ENCODE measurements around the gene MEF2D.

MEF2D gene

DNA sequence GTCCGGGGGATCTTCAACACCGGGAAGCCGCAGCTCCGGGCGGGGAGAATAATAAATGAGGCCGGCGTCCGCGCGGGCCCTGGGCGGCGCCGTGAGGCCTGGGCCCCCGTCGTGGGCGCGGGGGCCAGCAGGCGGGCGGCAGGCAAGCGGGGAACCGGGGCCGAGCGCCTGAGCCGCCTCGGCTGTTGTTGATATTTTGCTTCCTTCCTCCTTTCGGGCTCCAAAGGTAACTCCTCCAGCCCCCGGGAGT is at the start of gene MEF2D:
TSS of gene MEF2D (minus strand) at position 233 of the 250 bp plus-strand sequence. CDS start 17,483 bp downstream, outside the sequence.
- DNase-seq (ENCODE audit: low spot score) = no peak

DNA sequence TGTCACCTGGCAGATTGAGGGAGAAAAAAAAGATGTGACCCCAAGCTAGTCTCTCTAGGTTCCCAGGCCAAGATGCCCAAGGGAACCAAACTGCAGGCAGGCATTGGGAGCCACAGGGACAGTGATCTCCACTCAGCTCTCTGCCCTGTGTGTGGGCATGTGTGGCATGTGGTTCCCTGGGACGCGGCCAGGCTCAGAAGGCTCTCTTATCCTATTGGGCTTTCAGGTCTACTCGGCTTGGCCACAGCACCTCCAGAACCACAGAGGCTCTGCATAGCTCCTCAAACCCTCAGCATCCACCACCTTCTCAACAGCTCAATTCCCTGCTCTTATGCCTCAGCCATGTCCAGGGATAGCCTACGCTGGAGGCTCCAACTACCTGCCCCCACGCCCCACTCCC is 49.8 kb upstream of the MEF2D start:
- no peak for DNase-seq (ENCODE audit: low spot score)

DNA sequence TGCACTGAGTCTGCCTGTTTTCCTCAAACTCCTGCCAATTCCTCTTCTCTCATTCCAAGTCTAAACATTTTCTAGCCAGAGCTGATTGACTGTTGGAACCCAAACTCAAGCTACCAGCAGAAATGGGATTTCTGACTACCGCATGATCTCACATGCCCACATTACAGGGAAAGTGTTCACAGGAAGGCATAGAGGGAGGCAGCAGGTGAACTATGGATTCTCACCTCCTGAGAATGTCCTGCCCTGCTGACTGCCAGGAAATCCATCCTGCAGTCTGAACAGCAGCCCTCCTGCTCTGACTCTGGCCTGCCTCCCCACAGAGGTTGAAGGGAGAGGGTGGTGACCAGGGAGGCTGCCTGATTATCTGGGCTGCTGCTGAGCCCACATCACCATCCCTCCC is 49.3 kb upstream of the MEF2D start:
- no peak for DNase-seq (ENCODE audit: low spot score)

DNA sequence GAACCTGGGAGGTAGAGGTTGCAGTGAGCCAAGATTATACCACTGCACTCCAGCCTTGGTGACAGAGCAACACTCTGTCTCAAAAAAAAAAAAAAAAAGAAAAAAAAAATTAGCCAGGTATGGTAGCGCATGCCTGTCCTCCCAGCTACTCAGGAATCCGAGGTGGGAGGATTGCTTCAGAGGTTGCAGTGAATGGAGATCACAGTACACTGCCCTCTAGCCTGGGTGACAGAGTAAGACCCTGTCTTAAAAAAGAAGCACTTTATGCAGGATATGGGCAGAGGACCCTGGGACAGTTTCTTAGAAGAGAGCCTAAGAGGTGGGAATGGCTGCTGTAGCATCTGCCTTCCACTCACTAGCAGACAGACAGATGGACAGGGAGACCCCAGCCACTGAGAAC is 48.8 kb upstream of the MEF2D start:
- DNase-seq (ENCODE audit: low spot score) = no peak

DNA sequence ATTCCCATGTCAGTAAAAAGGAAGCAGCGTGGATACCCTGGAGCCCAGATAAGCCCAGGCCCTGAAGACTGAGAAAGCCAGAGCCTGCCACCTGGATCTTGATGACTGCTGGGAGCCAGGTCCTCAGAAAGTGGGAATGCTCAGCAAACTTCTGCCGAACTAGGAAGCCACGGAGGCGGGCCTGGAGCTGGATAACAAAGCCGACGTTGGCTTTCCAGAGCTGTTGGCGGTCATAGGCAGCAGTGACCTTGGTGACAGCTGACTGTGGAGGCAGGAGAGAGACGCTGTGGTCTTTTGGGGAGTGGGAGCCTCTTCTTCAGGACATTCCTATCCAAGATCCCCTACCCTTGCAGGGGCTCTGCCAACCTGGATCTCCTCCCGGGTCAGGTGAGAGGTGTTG is 47.4 kb upstream of the MEF2D start:
- no peak for DNase-seq (ENCODE audit: low spot score)

DNA sequence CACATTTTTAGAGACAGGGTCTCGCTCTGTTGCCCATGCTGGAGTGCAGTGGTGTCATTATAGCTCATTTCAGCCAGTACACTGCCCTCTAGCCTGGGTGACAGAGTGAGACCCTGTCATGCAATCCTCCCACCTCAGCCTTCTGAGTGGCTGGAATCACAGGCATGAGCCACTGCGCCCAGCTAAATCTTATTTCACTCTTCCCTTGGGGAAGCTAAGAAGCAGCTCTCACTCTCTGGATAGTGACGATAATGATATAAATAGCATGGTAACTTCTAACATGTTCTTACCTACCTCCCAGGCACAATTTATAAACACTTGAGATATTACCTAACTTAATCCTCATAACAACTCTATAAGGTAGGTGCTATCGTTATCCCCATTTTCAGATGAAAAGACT is 46.9 kb upstream of the MEF2D start:
- DNase-seq (ENCODE audit: low spot score) = no peak

DNA sequence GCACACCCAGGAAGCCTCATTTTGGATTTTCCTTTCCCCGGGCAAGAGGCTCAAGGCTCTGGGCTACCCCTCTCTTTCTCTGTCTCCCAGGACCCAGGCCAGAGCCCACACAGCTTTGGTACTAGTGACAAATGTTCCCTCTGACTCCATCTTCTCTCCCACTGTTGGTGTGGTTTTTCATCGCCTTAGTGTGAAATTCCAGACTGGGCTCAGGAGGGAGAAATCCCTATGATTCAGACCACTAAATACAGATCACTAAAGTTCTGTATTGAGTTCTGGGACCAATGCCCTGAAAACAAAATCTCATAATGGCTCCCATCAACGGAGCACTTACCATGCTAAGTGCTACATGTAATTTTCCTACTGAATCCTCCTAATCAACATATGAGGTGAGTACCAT is 45.7 kb upstream of the MEF2D start:
- DNase-seq (ENCODE audit: low spot score) = no peak

DNA sequence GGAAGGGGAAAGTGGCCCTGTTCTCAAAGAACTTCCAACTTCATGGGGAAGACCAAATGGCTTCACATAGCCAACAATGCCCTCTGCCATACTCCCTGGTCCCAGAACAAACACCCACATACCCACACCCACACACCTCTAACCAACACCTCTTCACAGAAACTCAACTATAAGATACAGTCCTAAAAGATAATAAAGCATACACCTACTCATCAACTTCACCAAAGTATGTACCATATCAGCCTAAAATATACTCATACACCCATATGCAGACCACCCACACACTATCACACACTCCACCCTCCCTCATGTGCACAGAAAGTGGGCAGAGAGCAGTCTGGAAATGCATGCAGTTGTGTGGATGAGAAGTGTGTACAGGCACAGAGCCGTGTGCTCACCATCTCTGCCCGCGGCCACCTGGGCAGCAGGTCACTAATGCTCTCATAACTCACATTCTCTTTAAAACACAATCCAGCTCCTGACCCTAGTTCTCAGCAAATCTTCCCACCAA is 44.1 kb upstream of the MEF2D start:
- no peak for DNase-seq (ENCODE audit: low spot score)

DNA sequence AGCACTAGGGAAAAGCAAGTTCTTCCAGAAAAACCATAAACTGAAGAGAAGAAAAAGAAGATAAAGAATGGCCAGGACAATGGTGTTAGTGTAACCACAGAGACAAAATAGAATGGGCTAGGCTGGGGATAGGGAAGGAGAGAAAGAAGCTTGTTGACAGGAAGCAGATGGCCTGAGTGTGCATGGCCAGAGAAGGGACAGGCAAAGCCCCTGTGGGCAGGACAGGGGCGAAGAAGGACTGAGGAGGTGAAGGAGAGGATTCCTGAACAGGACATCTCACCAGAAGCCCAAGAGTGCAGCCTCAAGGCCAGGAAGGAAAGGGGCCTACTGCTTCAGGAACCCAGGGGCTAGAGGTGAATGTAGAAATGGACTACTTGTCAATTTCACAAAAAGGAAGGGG is 42.5 kb upstream of the MEF2D start:
- no peak for DNase-seq (ENCODE audit: low spot score)

DNA sequence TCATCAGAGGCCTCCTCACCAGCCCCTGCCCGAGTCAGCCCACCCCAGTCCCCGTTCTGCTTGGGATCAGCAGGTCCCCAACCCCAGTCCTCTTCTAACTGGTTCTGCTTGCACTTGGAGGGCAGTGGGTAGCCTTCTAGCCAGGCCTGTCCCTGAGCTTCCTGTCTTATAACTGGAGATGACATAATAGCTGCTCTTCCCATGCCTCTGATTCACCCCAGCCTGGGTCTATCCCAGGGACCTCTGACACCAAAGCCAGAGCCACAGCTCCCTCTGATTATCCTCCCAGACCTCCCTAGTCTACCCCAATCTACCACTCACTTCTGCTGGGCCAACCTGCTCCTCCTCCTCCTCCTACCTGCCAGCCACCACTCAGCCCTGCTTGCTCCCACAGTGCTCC is 40.4 kb upstream of the MEF2D start:
- no peak for DNase-seq (ENCODE audit: low spot score)

DNA sequence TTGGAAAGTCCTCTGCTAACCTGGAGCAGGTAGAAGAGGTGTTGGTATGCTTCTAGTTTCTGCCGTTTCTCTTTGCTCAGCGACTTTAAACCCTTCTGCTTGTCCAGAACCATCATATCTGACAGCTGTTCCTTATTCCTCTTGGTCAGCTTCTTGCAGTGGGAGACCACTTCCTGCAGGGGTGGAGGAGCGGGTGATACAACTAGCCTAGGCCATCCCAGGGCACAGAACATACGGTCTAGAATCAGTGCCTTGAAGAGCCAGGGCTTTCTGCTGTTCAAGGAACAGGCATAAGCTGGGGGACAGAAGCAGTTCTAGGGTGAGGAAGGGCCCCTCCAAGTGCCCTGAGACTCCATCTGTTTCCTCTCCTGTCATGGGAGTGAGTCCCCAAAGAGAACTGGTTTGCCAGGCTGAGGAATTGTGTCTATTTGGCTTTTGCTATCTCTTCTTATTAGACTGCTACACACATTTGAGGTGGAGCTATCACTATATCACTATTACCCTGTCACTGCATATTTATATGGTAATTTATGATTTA is 39.3 kb upstream of the MEF2D start:
- DNase-seq (ENCODE audit: low spot score) = no peak

DNA sequence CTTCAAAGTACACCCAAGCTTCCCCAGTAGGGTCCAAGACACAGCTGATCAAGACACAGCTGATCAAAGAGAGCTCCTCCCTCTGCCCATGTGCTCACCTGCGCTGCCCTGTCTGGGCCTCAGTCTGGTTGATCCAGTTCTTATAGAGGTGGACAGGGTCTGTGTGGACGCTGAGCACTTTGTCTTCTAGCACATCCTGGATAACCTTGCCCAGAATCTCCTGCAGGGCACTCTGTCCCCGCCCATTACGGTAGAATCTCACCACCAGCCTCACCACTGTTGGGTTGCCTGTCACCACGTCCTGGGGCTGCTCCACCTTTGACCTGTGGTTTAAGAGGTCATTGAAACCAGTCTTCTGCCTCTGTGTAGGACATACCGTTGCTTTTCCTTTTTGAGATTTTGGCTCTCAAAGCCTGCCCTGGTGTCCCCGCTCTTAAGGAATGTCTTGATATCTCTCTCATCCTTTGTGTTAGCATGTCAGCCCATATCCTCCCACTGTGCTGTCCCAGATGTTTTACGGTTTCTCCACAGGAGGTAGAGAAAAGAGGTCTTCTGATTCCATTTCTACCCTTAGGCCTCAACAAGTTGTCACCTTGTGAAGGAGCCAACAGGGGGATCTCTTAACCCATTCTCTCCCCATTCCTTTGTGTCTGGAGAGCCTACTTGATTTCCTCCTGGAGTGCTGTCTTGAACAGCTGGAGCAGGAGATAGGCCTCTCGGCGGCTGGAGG is 38.3 kb upstream of the MEF2D start:
- DNase-seq (ENCODE audit: low spot score) = no peak

DNA sequence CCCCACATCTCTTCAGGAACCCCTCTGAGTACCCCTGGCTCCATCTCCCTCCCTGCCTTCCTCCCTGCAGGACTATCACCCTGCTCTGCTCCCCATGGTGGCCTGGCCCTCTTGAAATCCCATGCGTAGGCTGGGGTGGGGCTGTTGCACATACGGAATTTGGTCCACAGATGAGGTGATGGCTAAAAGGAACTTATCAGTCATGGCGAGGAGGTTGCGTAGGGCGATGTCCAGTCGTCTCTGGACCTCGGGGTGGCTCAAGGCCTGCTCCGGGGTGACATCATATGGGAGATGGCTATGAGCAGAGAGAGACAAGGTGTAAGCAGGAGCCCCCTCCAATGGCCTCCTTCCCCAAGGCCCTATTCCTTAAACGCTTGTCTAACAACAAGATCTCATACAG is 36.5 kb upstream of the MEF2D start:
- no peak for DNase-seq (ENCODE audit: low spot score)

DNA sequence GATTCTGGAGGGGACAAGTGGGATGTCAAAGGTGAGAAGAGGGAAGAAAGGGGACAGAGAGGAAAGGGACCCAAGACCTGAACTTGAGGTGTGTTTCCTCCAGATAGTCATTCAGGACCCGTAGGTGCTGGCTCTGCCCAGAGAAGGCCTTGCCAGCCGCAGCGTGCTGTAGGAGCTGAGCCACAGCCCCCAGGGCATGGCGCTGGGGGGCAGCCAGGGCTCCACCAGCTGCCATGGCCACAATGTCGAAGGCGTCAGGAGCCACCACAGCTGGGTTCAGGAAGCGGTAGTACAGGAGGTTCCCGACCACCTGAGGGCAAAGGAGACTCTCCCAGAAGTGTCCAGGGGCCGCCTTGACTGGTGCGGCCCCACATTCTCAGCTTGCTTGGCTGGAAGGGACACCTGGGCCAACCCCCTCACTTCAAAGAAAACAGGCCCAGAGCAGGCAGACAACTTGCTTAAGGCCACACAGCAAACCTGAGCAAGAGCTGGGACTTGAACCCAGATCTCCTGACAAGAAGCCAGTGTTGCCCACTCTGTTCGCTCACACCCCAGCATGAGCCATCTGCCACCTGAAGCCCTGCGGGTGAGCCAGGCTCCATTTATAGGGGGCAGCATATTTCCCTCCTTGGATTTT is 34.0 kb upstream of the MEF2D start:
- DNase-seq (ENCODE audit: low spot score) = no peak

DNA sequence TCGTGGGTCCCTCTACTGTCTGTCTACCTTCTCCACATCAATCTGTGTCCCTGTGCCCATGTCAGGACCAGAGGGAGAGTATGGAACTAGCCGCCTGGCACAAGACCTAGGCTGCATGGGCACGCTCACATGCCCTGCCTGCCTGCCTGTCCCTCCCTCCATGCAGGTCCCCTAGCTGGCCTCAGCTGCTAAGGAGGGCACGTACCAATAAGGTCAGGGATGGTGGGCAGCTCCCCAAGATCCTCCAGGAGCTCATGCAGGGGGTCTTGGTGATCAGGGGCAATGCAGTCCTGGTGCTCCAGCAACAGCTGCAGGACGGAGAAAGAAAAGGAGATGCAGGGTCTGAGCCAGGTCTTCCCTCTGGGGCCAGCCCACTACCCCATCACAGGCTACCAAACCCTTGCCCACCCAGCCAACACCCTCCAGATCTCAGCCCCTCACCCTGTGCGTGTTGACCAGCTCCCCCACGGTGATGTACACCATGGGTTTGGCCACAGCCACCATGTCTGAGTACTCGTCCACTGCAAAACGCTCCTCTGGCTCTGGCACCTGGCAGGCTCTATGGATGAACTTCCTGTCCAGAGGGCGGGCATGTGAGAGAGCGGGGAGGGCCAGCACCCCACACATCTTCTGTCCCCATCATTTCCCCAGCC is 33.1 kb upstream of the MEF2D start:
- no peak for DNase-seq (ENCODE audit: low spot score)

DNA sequence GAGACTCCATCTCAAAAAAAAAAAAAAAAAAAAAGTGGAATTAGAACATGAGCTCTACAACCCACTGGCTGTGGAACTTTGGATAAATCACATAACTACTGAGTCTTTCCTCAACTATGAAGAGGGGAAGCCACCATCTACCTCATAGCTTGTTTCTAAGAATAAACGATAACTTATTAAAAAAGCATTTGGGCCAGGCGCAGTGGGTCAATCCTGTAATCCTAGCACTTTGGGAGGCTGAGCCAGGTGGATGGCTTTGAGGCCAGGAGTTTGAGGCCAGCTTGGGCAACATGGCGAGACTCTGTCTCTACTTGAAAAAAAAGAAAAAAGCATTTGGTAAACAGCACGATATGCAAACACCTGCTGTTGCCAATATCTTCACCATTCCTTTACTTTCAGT is 31.8 kb upstream of the MEF2D start:
- DNase-seq (ENCODE audit: low spot score) = no peak

DNA sequence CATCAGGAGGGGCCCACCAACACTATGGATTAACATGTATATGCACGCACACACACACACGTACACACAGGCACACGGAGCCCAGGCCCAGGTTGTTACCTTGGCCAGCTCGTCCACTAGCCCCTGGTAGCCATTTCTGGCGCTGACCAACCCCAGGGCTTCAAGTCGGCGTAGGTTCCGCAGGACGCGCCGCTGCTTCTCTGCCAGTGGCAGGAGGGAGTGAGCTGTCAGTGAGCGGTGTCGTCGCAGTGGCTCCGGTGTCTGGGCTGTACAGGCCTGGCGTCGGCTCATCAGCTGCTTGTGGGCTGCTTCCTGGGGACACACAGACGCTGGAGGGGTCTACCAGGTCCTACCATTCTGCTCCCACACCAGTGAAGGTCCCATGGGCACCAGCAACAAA is 29.4 kb upstream of the MEF2D start:
- no peak for DNase-seq (ENCODE audit: low spot score)

DNA sequence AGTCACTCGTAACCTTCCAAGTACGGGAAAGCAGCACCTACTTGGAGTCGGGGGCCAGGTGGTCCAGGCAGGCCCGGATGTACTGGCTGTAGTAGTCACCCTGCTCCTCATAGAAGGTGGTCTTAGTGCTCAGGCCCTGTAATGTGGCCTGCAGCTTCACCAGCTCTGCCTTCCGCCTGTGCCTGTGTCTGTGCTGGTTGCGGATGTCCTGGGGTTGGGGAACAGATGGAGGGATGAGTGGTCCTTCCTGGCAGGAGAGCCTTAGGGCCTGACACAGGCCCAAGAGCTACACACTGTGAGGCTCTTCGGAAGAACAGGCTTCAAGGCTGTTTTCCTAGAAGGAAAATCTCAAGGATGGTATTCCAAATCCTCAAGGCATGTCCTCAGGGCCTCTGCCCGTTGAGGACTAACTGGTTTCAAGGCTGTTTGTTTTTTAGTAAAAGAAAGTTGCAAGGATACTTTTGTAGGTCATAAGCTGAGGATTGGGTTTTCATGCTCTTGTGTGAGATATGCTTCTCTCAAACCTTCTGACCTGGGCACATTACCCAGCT is 28.4 kb upstream of the MEF2D start:
- no peak for DNase-seq (ENCODE audit: low spot score)

DNA sequence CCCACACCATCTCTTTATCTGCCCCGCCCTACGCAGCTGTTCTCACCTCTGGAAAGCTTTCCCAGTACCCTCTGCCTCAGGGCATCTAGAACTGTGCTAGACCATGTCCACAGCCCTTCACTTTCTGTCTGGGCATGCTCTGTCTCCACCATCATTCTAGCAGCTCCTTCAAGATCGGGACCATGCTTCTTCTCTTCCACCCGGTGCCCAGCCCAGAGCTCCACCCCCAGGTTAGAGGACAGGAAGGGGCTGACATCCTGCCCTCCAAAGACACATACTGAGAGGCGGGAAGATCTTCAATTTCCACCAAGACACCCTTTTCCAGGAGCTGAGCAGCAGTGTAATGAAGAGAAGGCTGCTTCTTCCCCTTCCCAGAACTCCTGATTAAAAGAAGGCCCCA is 27.7 kb upstream of the MEF2D start:
- no peak for DNase-seq (ENCODE audit: low spot score)

DNA sequence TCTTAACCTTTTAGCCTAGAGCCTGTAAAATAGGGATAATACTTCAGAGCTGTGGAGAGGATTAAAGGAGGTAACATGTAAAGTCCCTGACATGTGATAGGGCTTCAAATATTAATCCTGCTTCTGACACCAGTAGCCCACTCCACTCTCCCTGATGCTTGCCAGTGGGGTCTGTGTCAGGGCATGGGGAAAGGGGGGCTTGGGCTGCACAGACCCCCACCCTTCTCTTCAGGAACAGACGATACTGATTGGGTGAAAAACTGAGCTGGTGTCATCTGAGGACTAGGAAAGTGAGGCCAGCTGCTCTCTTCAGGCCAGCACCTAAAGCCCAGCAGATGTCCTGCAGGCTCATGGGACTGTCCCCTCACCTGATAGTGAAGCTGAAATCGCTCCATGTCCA is 27.0 kb upstream of the MEF2D start:
- DNase-seq (ENCODE audit: low spot score) = peak; percentile 67

DNA sequence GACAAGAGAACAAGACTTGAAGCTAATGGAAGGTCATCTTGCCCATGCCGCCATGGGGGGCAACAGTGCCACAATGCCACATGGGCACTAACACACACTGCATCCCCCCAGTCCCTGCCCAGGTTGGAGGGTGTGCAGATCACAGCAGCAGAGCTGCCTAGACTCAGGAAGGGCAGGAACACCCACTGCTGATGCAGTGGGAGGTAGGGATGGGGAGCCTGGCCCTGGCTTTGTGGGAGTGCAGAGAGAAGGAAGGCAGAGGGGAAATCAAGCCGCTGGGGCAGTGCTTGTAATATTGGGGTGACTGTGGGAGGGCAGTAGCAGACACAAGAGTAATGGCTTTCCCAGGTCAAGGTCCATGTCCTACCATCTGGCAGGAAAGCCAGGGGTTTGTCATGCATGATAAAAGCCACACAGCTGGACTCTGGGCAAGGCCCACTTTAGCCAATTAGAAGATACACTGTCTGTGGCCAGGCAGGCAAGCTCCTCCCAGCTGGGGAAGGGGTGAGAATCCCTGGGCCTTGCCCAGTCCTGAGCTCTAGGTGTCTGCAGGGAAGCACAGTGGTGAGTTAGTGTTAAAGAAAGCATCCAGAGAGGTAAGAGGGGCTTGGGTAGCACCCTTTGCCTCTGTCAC is 25.4 kb upstream of the MEF2D start:
- DNase-seq (ENCODE audit: low spot score) = no peak

DNA sequence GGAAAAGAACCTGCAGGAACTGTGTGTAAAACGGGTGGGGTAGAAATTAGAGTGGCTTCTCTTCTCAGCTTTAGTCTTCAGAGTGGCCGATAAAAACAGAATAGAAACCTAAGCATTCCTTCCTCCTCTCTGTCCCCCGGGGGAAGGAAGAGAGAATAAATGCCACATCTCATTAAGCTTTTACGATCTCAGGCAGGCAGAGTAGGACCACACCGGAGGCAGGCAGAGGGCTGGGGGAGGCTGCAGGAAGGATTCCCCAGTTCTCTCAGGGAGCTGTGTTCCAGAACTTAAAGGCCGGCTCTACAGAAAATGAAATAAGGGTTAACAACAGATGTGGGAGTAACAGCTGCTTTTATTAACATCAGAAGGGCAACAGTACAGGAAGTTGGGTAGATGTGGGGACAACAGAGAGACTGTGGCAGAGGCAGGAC is 24.5 kb upstream of the MEF2D start:
- no peak for DNase-seq (ENCODE audit: low spot score)

DNA sequence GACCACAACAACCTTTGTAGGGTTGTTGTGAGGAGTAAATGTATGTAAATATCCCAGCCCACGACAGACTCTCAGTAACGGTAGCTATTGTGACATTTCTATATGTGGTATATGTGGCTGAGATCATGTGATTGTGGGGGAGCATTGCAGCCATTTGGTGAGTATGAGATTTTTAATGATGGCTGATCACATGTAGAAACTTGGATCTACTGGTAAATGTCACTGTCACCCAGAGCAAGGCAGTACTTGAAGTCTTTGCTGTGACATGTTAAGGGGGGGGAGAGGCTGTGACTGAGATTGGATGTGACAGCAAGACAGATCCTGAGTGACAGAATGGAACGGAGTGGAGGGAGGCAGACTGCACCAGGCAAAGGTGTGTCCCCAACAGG is 23.9 kb upstream of the MEF2D start:
- no peak for DNase-seq (ENCODE audit: low spot score)
